NCI-H526 (cell line): Measurements from ENCODE around the gene PPM1E.
"Not testable (repeated sequence)": the region's sequence is repeated elsewhere in the genome, so short reads cannot be mapped to it uniquely, and the experiment has no call there.

Experiments
- DNase-seq, 2 experiments: peaks; one replicate each; lab custom pipeline; 2025; lab: John Stamatoyannopoulos, UW

PPM1E gene

GRCh38 chr17:58755577-58756245 is at the start of gene PPM1E:
Gene PPM1E, plus strand, starts transcription at chr17:58755854.
- DNase-seq, result peak; percentile 79 to 94

- no peak for DNase-seq
Observed at GRCh38 chr17:58706351-58707140, 49.1 kb upstream of the PPM1E start.

GRCh38 chr17:58710948-58711552 is 44.6 kb upstream of the PPM1E start:
- peak in 1 of 2 experiments; percentile 76 for DNase-seq

- no peak for DNase-seq
Observed at GRCh38 chr17:58722274-58722673, 33.4 kb upstream of the PPM1E start.

GRCh38 chr17:58722696-58723095 is 33.0 kb upstream of the PPM1E start:
- DNase-seq, result peak in 1 of 2 experiments; percentile 4

GRCh38 chr17:58728798-58729197 is 26.9 kb upstream of the PPM1E start:
- no peak for DNase-seq

GRCh38 chr17:58730937-58731336 is 24.7 kb upstream of the PPM1E start:
- DNase-seq, result no peak

- DNase-seq, result no peak
Observed at GRCh38 chr17:58734040-58734439, 21.6 kb upstream of the PPM1E start.

- DNase-seq, result no peak
Observed at GRCh38 chr17:58734811-58735210, 20.8 kb upstream of the PPM1E start.

GRCh38 chr17:58741121-58741625 is 14.5 kb upstream of the PPM1E start:
- DNase-seq, result no peak

- DNase-seq, result no peak
Observed at GRCh38 chr17:58747674-58748073, 8.0 kb upstream of the PPM1E start.

GRCh38 chr17:58749627-58750026 is 6.0 kb upstream of the PPM1E start:
- not testable (repeated sequence) for DNase-seq

- DNase-seq, result no peak
Observed at GRCh38 chr17:58753026-58753425, 2.6 kb upstream of the PPM1E start.

- no peak for DNase-seq
Observed at GRCh38 chr17:58755269-58755576, 431 bp upstream of the PPM1E start.

GRCh38 chr17:58756246-58757161 is 850 bp downstream of the PPM1E start:
- DNase-seq, result peak; percentile 73 to 74

GRCh38 chr17:58757162-58757613 is 1.5 kb downstream of the PPM1E start:
- peak in 1 of 2 experiments; percentile 7 for DNase-seq

- no peak for DNase-seq
Observed at GRCh38 chr17:58758890-58759289, 3.2 kb downstream of the PPM1E start.

GRCh38 chr17:58759522-58759921 is 3.9 kb downstream of the PPM1E start:
- no peak for DNase-seq

- no peak for DNase-seq
Observed at GRCh38 chr17:58760248-58760647, 4.6 kb downstream of the PPM1E start.

- DNase-seq, result no peak
Observed at GRCh38 chr17:58763263-58763662, 7.6 kb downstream of the PPM1E start.

GRCh38 chr17:58764373-58764772 is 8.7 kb downstream of the PPM1E start:
- DNase-seq, result no peak

- DNase-seq, result not testable (repeated sequence)
Observed at GRCh38 chr17:58778482-58778881, 22.8 kb downstream of the PPM1E start.
